GM19193 (cell line): ENCODE results near the gene SPINK2.

Source experiments
- POLR2A ChIP-seq: IDR thresholded peaks from 4 replicates; pipeline ENCODE4 v1.6.1; 2011; ENCODE audit not compliant: insufficient read depth, insufficient read length; ENCODE audit errors: extremely low read depth

SPINK2 gene

GRCh38 chr4:56817840-56818491, 3.5 kb downstream of the SPINK2 start:
- no peak for TF ChIP-seq POLR2A

- TF ChIP-seq POLR2A: no peak
These were observed 14.8 kb downstream of the SPINK2 start for GRCh38 chr4:56806666-56807065.

GRCh38 chr4:56804551-56804950, 16.9 kb downstream of the SPINK2 start:
- TF ChIP-seq POLR2A: no peak

- no peak for TF ChIP-seq POLR2A
These were observed 18.0 kb downstream of the SPINK2 start for GRCh38 chr4:56803471-56803870.

- no peak for TF ChIP-seq POLR2A
These were observed 21.4 kb downstream of the SPINK2 start for GRCh38 chr4:56799824-56800756.

GRCh38 chr4:56799161-56799759, 22.2 kb downstream of the SPINK2 start:
- no peak for TF ChIP-seq POLR2A

GRCh38 chr4:56796211-56796610, 25.3 kb downstream of the SPINK2 start:
- TF ChIP-seq POLR2A: no peak

GRCh38 chr4:56791316-56791715, 30.2 kb downstream of the SPINK2 start:
- no peak for TF ChIP-seq POLR2A

GRCh38 chr4:56790691-56791091, 30.8 kb downstream of the SPINK2 start:
- TF ChIP-seq POLR2A: no peak

- TF ChIP-seq POLR2A: no peak
These were observed 33.4 kb downstream of the SPINK2 start for GRCh38 chr4:56788081-56788480.

GRCh38 chr4:56787380-56787779, 34.1 kb downstream of the SPINK2 start:
- TF ChIP-seq POLR2A: no peak

- no peak for TF ChIP-seq POLR2A
These were observed 34.5 kb downstream of the SPINK2 start for GRCh38 chr4:56786955-56787354.

GRCh38 chr4:56783986-56784385, 37.5 kb downstream of the SPINK2 start:
- TF ChIP-seq POLR2A: no peak

- no peak for TF ChIP-seq POLR2A
These were observed 39.5 kb downstream of the SPINK2 start for GRCh38 chr4:56782019-56782418.

- TF ChIP-seq POLR2A: no peak
These were observed 48.2 kb downstream of the SPINK2 start for GRCh38 chr4:56773346-56773745.
